ENCODE data around the gene EDIL3. TPM values are rescaled to one million over a fixed set of nuclear protein-coding genes. Genes with fewer than 3 reads are reported as not detected.

The EDIL3 gene
- total and polyA plus RNA-seq, 2 donors (not counting 1 experiment from before 2014, with no cell fraction given) = not detected

- H3K27me3 ChIP-seq (replicated peaks in 1 of 4; ENCODE audit: control extremely low read depth in 1 of 4, control insufficient read depth in 3 of 4, insufficient read depth in 4 of 4, low read length in 3 of 4) = no peaks in the 10 kb centered on the region
- ATAC-seq (ENCODE audit: low read depth) (no peak), DNase-seq (no peak)
- H3K27ac ChIP-seq (ENCODE audit: low read length in 2 of 2) = no peak overlapping the region
- no peaks in the 10 kb centered on the region for H3K4me1 ChIP-seq (ENCODE audit: control insufficient read depth in 2 of 2, insufficient read depth in 2 of 2, low read length in 2 of 2)
- no peaks in the 10 kb centered on the region for H3K9me3 ChIP-seq (ENCODE audit: control extremely low read depth in 1 of 3, control insufficient read depth in 2 of 3, insufficient read depth in 1 of 3, low read length in 2 of 3)
- CTCF ChIA-PET = interaction anchor here (0.7 kb wide), 1 partner anchor 740 kb away, joined by 3 read pairs; no protein-coding TSS in a partner anchor
- POLR2A ChIA-PET = no interaction called here
- no peaks in the 10 kb centered on the region for H3K36me3 ChIP-seq (replicated peaks in 1 of 2; ENCODE audit: control extremely low read depth in 1 of 2, control insufficient read depth in 1 of 2, extremely low read depth in 1 of 2, insufficient read depth in 2 of 2, low read length in 1 of 2)
- no peak overlapping the region for H3K4me2 ChIP-seq (replicated peaks; ENCODE audit: low read depth, low read length, poor library complexity, severe bottlenecking)
- no peak overlapping the region for H3K4me3 Mint-ChIP-seq
- H3K27ac Mint-ChIP-seq = no peak overlapping the region
- H3K27me3 Mint-ChIP-seq = no peaks in the 10 kb centered on the region
- TF ChIP-seq EZH2 (IDR thresholded peaks at IDR 0.05; ENCODE audit: borderline replicate concordance, insufficient read depth, low read depth, low read length, poor library complexity, severe bottlenecking) (no peak), CTCF (IDR thresholded peaks at IDR 0.05) (no peak)
- H4K20me1 ChIP-seq (ENCODE audit: control insufficient read depth, insufficient read depth, low read length, poor library complexity, severe bottlenecking) = no peaks in the 10 kb centered on the region
- no peaks in the 10 kb centered on the region for H3K4me1 Mint-ChIP-seq
- no peak overlapping the region for H3K4me3 ChIP-seq (ENCODE audit: control extremely low read depth in 1 of 5, extremely low read depth in 1 of 5, insufficient read depth in 1 of 5, low read depth in 2 of 5, low read length in 4 of 5)
- H3K9me3 Mint-ChIP-seq (ENCODE audit: insufficient read depth) = no peaks in the 10 kb centered on the region
- no CpG with 5 or more reads among the region's 1 CpG for WGBS (ENCODE audit: insufficient coverage)
- intact Hi-C loops (cut with micrococcal nuclease) = no loop called here
- H3K9ac ChIP-seq (ENCODE audit: low read length) = no peak overlapping the region
- H3K79me2 ChIP-seq (ENCODE audit: control insufficient read depth, insufficient read depth, low read length) = no peaks in the 10 kb centered on the region
- H2AFZ ChIP-seq (ENCODE audit: insufficient read depth, low read depth, low read length, poor library complexity, severe bottlenecking) = no peak overlapping the region
These were observed 83.1 kb downstream of the EDIL3 start for GRCh38 chr5:84301535-84301934.

DNA sequence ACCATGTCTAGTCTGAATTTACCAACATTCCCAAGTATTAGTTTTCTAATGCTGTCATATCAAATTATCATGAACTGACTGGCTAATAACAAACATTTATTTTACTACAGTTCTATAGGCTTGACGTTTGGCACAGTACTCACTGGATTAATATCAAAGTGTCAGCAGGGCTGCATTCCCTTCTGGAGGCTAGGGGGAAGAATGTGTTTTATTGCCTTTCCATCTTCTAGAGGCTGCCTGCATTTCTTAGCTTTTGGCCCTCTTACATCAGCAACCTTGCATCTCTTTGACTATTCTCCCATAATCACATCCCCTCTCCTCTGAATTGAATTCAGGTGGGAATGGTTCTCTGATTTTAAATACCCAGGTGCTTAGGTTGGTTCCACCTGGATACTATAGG lies 84.7 kb downstream of the EDIL3 start:
- H3K27me3 Mint-ChIP-seq = no peaks in the 10 kb centered on the region
- H3K4me3 ChIP-seq (ENCODE audit: control extremely low read depth in 1 of 5, extremely low read depth in 1 of 5, insufficient read depth in 1 of 5, low read depth in 2 of 5, low read length in 4 of 5) = no peak overlapping the region
- no peaks in the 10 kb centered on the region for H3K4me1 Mint-ChIP-seq
- H3K4me1 ChIP-seq (ENCODE audit: control insufficient read depth in 2 of 2, insufficient read depth in 2 of 2, low read length in 2 of 2) = no peaks in the 10 kb centered on the region
- no peaks in the 10 kb centered on the region for H3K79me2 ChIP-seq (ENCODE audit: control insufficient read depth, insufficient read depth, low read length)
- POLR2A ChIA-PET = no interaction called here
- TF ChIP-seq EZH2 (IDR thresholded peaks at IDR 0.05; ENCODE audit: borderline replicate concordance, insufficient read depth, low read depth, low read length, poor library complexity, severe bottlenecking) = no peak
- no peak for TF ChIP-seq CTCF (IDR thresholded peaks at IDR 0.05)
- H3K4me2 ChIP-seq (replicated peaks; ENCODE audit: low read depth, low read length, poor library complexity, severe bottlenecking) = no peak overlapping the region
- H2AFZ ChIP-seq (ENCODE audit: insufficient read depth, low read depth, low read length, poor library complexity, severe bottlenecking) = no peak overlapping the region
- H3K27me3 ChIP-seq (replicated peaks in 1 of 4; ENCODE audit: control extremely low read depth in 1 of 4, control insufficient read depth in 3 of 4, insufficient read depth in 4 of 4, low read length in 3 of 4) = no peaks in the 10 kb centered on the region
- DNase-seq (no peak), ATAC-seq (ENCODE audit: low read depth) (no peak)
- H3K9me3 ChIP-seq (ENCODE audit: control extremely low read depth in 1 of 3, control insufficient read depth in 2 of 3, insufficient read depth in 1 of 3, low read length in 2 of 3) = no peaks in the 10 kb centered on the region
- no peaks in the 10 kb centered on the region for H3K9me3 Mint-ChIP-seq (ENCODE audit: insufficient read depth)
- H3K27ac ChIP-seq (ENCODE audit: low read length in 2 of 2) = no peak overlapping the region
- intact Hi-C loops (cut with micrococcal nuclease) = no loop called here
- no peaks in the 10 kb centered on the region for H3K36me3 ChIP-seq (replicated peaks in 1 of 2; ENCODE audit: control extremely low read depth in 1 of 2, control insufficient read depth in 1 of 2, extremely low read depth in 1 of 2, insufficient read depth in 2 of 2, low read length in 1 of 2)
- no peak overlapping the region for H3K4me3 Mint-ChIP-seq
- H3K27ac Mint-ChIP-seq = no peak overlapping the region
- no CpG with 5 or more reads among the region's 1 CpG for WGBS (ENCODE audit: insufficient coverage)
- H4K20me1 ChIP-seq (ENCODE audit: control insufficient read depth, insufficient read depth, low read length, poor library complexity, severe bottlenecking) = no peaks in the 10 kb centered on the region
- CTCF ChIA-PET = no interaction called here
- H3K9ac ChIP-seq (ENCODE audit: low read length) = no peak overlapping the region

Measured in B cell (primary cell).